Ovary (tissue), 9 donors: ENCODE measurements around the gene PPDPF. TPM values are rescaled to one million over a fixed set of nuclear protein-coding genes. Genes with fewer than 3 reads are reported as not detected.

Experiments used
- DNase-seq, 5 donors: peaks; one replicate each; pipeline ENCODE4 v3.0.0-alpha.2; 2019 to 2020
- H3K27ac ChIP-seq, 2 donors: fragments of 200-600 bp; one replicate each; pipeline versions ENCODE4 v1.5.1 to v1.8.0; 2019 to 2022
- H3K27me3 ChIP-seq: fragments of 200-600 bp; one replicate; pipeline ENCODE4 v1.8.0; 2022
- H3K36me3 ChIP-seq: fragments of 200-600 bp; sonication (generic); one replicate; pipeline ENCODE4 v1.5.1; 2019
- H3K4me1 ChIP-seq: one replicate; pipeline ENCODE4 v1.8.1; 2013; ENCODE audit warnings: mild to moderate bottlenecking, moderate library complexity; ENCODE audit not compliant: insufficient read depth
- H3K4me3 ChIP-seq: fragments of 200-600 bp; sonication (generic); one replicate; pipeline ENCODE4 v1.5.1; 2017
- H3K9me3 ChIP-seq, 2 donors: fragments of 200-600 bp in 1 of 2; sonication (generic) in 1 of 2; one replicate each; pipeline versions ENCODE4 v1.5.1 to v1.8.1; 2013 to 2019; ENCODE audit warnings: mild to moderate bottlenecking in 1 of 2, moderate library complexity in 1 of 2
- CTCF ChIP-seq, 3 donors: fragments of 450-650 bp in 2 of 3; fragments of 200-600 bp in 1 of 3; IDR thresholded peaks; one replicate each; pipeline versions ENCODE4 v1.5.1 to v1.8.0; 2016 to 2022; ENCODE audit warnings: antibody characterized with exemption in 3 of 3, mild to moderate bottlenecking in 1 of 3
- EP300 ChIP-seq: sonication (generic); formaldehyde crosslinking; IDR thresholded peaks from one replicate; pipeline ENCODE4 v1.6.1; 2017; ENCODE audit warnings: antibody characterized with exemption
- POLR2A ChIP-seq: fragments of 450-650 bp; IDR thresholded peaks from one replicate; pipeline ENCODE4 v1.6.1; 2017; ENCODE audit warnings: antibody characterized with exemption, mild to moderate bottlenecking, moderate library complexity
- WGBS, 3 donors: extraction: QIAGEN DNeasy Blood & Tissue Kit in 1 of 3; methylation state at CpG; one replicate each; pipeline versions ENCODE4 v1.1.5 to v1.1.7; 2013 to 2017; 5-methylcytosine and 5-hydroxymethylcytosine counted together
- intact Hi-C, 4 donors: fragments of 100-400 bp; cut with DNase I; formaldehyde crosslinking; loops; one replicate each; pipeline versions ENCODE4 v1.11.0 to v1.15.1; 2022 to 2023
- polyA plus RNA-seq, 2 donors: library from polyadenylated mRNA; stranded (reverse); fragments of 200-250 nt in 1 of 2; fragments of 350-450 nt in 1 of 2; fragmentation: Illumina TruSeq in 1 of 2; extraction: RNeasy Lipid Tissue Mini Kit (QIAGEN cat#74804) in 1 of 2; gene quantifications; one replicate each; pipeline ENCODE4 v1.2.3, GENCODE V29; 2013 to 2014
- total RNA-seq, 7 donors: library from RNA; depleted of rRNA in 2 of 7; stranded (reverse); fragments of >200 nt in 2 of 7; fragmentation: NEBNext Ultra II Directional in 3 of 7; extraction: Animal tissue kit (Norgen Biotek cat#: 25700) in 3 of 7; gene quantifications; one replicate each; pipeline versions ENCODE4 v1.1.0 to v1.2.4, GENCODE V29; 2016 to 2023
- donor health status: DM: no; HTN: no; CAD: no; lungs with moderate emphysema.
- donor health status: DM: no; HTN: no; CAD: no.
- donor health status: Bipolar disorder and iron deficiency.
- donor health status: DM: yes; HTN: yes; CAD: no.
- donor health status: DM: no; HTN: no; CAD: no.
- donor health status: DM: yes; HTN: yes; CAD: no.

PPDPF gene
- total and polyA plus RNA-seq, 9 donors: 4.9 to 315 (median 201) TPM

GRCh38 chr20:63563225-63563935 lies 42.8 kb downstream of the PPDPF start:
- 89 to 92% (median 91%) methylated on average over 35 to 55 of the region's 55 CpGs for WGBS, 3 donors
- H3K4me1 ChIP-seq: no peaks in the 10 kb centered on the region
- H3K27ac ChIP-seq: no peak overlapping the region
- H3K9me3 ChIP-seq: no peaks in the 10 kb centered on the region
- no peak for DNase-seq
- H3K36me3 ChIP-seq: no peaks in the 10 kb centered on the region
- no peak for TF ChIP-seq POLR2A
- no peak for TF ChIP-seq CTCF (IDR thresholded peaks at IDR 0.05)
- TF ChIP-seq EP300: no peak
- intact Hi-C loops: no loop called here
- no peak overlapping the region for H3K4me3 ChIP-seq
- no peaks in the 10 kb centered on the region for H3K27me3 ChIP-seq

DNA sequence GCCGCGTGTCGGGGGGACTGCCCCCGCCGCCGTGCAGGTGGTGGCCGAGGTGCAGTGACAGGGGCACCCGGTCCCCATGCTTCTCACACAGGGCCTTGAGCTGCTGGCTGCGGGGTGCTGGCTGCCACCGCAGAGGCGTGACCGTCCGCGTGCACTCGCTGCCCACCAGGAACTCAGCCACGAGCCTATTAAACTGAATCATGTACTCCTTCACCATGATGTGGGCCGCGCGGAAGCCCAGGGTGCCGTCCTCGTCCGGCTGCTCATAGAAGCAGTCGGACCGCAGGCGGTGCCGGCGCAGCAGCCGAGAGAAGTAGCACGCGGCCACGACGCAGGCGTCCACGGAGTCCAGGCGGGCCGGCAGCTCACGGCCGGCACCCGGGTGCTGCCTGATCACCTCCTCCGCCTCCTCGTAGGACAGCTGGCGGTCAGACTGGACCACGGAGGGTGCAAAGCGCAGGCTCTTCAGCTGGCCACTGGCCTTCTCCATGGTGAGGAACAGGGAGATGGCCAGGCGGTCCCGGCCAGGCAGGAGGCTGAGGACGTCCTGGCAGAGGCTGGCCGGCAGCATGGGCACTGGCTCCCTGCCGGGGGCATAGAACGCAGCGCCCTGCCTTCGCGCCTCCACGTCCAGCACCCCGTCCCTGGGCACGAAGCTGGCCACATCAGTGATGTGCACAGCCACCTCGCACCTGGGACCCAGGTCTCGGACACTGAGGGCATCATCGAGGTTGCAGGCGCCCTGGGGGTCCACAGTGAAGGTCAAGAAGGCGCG lies 43.7 kb downstream of the PPDPF start:
- intact Hi-C loops: no loop called here
- DNase-seq: no peak
- H3K27ac ChIP-seq: no peak overlapping the region
- no peaks in the 10 kb centered on the region for H3K27me3 ChIP-seq
- TF ChIP-seq CTCF (IDR thresholded peaks at IDR 0.05): no peak
- TF ChIP-seq POLR2A: no peak
- TF ChIP-seq EP300: no peak
- 93 to 96% (median 94%) methylated on average over 54 to 62 of the region's 62 CpGs for WGBS, 3 donors
- H3K4me3 ChIP-seq: no peak overlapping the region
- H3K36me3 ChIP-seq: no peaks in the 10 kb centered on the region
- H3K9me3 ChIP-seq: no peaks in the 10 kb centered on the region
- H3K4me1 ChIP-seq: no peaks in the 10 kb centered on the region

- Histone ChIP-seq H3K9me3 (no peaks in the 10 kb centered on the region), H3K4me1 (no peaks in the 10 kb centered on the region), H3K27ac (no peak overlapping the region), H3K4me3 (no peak overlapping the region), H3K36me3 (no peaks in the 10 kb centered on the region), H3K27me3 (no peaks in the 10 kb centered on the region)
- no peak for TF ChIP-seq EP300
- no peak for DNase-seq
- 93 to 96% (median 96%) methylated on average over 61 of the region's 61 CpGs for WGBS, 3 donors
- intact Hi-C loops: no loop called here
These were observed 44.6 kb downstream of the PPDPF start for GRCh38 chr20:63565021-63565698.

DNA sequence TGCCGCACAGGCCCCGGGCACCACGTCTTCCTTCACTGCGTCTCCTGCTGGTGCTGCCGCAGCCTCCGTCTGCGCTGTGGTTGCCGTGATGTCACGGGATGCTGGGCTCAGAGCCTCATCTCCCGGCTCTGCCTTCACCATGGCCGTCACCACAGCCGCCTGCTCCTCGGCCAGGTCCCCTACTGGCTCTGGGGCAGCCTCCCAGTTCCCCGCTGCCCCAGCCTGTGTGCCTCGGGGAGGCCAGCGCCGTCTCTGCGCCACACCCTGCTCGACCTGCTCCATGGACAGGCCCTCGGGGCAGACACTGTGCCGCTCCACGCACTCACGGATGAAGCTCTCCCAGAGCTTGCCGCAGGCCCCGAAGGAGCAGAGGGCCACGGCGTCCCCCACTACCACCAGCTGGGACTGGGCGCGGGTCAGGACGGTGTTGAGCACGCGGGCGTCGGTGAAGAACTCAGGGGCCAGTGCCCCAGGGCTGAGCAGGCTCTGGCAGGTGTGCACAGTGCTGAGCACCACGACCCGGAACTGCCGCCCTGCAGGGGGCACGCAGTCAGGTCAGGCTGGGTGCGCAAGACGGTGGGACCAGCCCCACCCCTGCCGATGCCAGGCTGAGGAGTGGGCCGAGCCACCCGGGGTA lies 45.3 kb downstream of the PPDPF start:
- Histone ChIP-seq H3K27me3 (no peaks in the 10 kb centered on the region), H3K4me3 (no peak overlapping the region), H3K27ac (no peak overlapping the region), H3K9me3 (no peaks in the 10 kb centered on the region), H3K4me1 (no peaks in the 10 kb centered on the region), H3K36me3 (no peaks in the 10 kb centered on the region)
- TF ChIP-seq CTCF (IDR thresholded peaks at IDR 0.05): no peak
- TF ChIP-seq EP300: no peak
- no peak for TF ChIP-seq POLR2A
- DNase-seq: no peak
- 93% methylated on average over 39 to 43 of the region's 43 CpGs for WGBS, 3 donors
- intact Hi-C loops: no loop called here
